Gastroesophageal sphincter (tissue), 4 donors: ENCODE measurements around the gene EFNB2. TPM values are rescaled to one million over a fixed set of nuclear protein-coding genes. Genes with fewer than 3 reads are reported as not detected.

Experiments used
- ATAC-seq: fragments of 150-250 bp; one replicate; pipeline ENCODE4 v1.9.1; 2016; ENCODE audit warnings: mild to moderate bottlenecking, moderate library complexity
- H3K27ac ChIP-seq, 4 donors: fragments of 200-600 bp; sonication (generic) in 3 of 4; 1 replicate in 3 of 4; 2 replicates in 1 of 4; pipeline ENCODE4 v1.5.1; 2016 to 2019
- H3K27me3 ChIP-seq: fragments of 200-600 bp; sonication (generic); one replicate; pipeline ENCODE4 v1.5.1; 2019
- H3K36me3 ChIP-seq, 2 donors: fragments of 200-600 bp; sonication (generic); one replicate each; pipeline ENCODE4 v1.5.1; 2019; ENCODE audit warnings: control low read depth in 1 of 2
- H3K4me1 ChIP-seq, 3 donors: fragments of 200-600 bp; sonication (generic); 1 replicate in 2 of 3; 2 replicates in 1 of 3; pipeline ENCODE4 v1.5.1; 2016 to 2019; ENCODE audit warnings: control low read depth in 2 of 3
- H3K4me3 ChIP-seq, 2 donors: fragments of 200-600 bp; sonication (generic); one replicate each; pipeline ENCODE4 v1.5.1; 2019; ENCODE audit warnings: mild to moderate bottlenecking in 1 of 2, moderate library complexity in 1 of 2
- H3K9me3 ChIP-seq, 3 donors: fragments of 200-600 bp; sonication (generic); one replicate each; pipeline ENCODE4 v1.5.1; 2017 to 2019; ENCODE audit warnings: control low read depth in 2 of 3
- EP300 ChIP-seq: sonication (generic); formaldehyde crosslinking; IDR thresholded peaks from one replicate; pipeline ENCODE4 v1.6.1; 2017; ENCODE audit warnings: antibody characterized with exemption, mild to moderate bottlenecking
- POLR2A ChIP-seq, 2 donors: fragments of 450-650 bp; IDR thresholded peaks; one replicate each; pipeline ENCODE4 v1.6.1; 2017; ENCODE audit warnings: antibody characterized with exemption in 2 of 2, mild to moderate bottlenecking in 2 of 2, moderate library complexity in 1 of 2
- POLR2AphosphoS5 ChIP-seq: sonication (generic); formaldehyde crosslinking; IDR thresholded peaks from one replicate; pipeline ENCODE4 v1.6.1; 2017; ENCODE audit warnings: antibody characterized with exemption
- WGBS, 2 donors: methylation state at CpG; one replicate each; pipeline ENCODE4 v1.1.5; 2018; ENCODE audit warnings: low coverage in 1 of 2; 5-methylcytosine and 5-hydroxymethylcytosine counted together
- total RNA-seq, 4 donors: library from RNA; depleted of rRNA; stranded (reverse); fragments of >200 nt; gene quantifications; one replicate each; pipeline ENCODE4 v1.1.0, GENCODE V29; 2016
- TF ChIP-seq, protein P1 (sequence below), 4 experiments: fragments of 200-600 bp in 2 of 4; fragments of 450-650 bp in 2 of 4; sonication (generic) in 1 of 4; IDR thresholded peaks; one replicate each; pipeline ENCODE4 v1.5.1; 2017 to 2019; ENCODE audit warnings: antibody characterized with exemption in 4 of 4, mild to moderate bottlenecking in 2 of 4, moderate library complexity in 2 of 4

The EFNB2 gene
- total RNA-seq, 4 donors from 2014 or later = 13.7 to 39.7 (median 20.5) TPM

- H3K4me1 ChIP-seq = peaks cover 0 to 63% (median 5%) of the 10 kb centered on the region in 3 donors
- H3K27me3 ChIP-seq = no peaks in the 10 kb centered on the region
- ATAC-seq = no peak
- no peak overlapping the region for H3K4me3 ChIP-seq
- no peak overlapping the region for H3K27ac ChIP-seq
- 74 to 81% methylated on average over 8 of the region's 9 CpGs for WGBS, 2 donors
- H3K9me3 ChIP-seq = no peaks in the 10 kb centered on the region
- TF ChIP-seq EP300 (no peak), POLR2AphosphoS5 (no peak), POLR2A (IDR thresholded peaks at IDR 0.05) (no peak)
- TF ChIP-seq, protein P1, sequence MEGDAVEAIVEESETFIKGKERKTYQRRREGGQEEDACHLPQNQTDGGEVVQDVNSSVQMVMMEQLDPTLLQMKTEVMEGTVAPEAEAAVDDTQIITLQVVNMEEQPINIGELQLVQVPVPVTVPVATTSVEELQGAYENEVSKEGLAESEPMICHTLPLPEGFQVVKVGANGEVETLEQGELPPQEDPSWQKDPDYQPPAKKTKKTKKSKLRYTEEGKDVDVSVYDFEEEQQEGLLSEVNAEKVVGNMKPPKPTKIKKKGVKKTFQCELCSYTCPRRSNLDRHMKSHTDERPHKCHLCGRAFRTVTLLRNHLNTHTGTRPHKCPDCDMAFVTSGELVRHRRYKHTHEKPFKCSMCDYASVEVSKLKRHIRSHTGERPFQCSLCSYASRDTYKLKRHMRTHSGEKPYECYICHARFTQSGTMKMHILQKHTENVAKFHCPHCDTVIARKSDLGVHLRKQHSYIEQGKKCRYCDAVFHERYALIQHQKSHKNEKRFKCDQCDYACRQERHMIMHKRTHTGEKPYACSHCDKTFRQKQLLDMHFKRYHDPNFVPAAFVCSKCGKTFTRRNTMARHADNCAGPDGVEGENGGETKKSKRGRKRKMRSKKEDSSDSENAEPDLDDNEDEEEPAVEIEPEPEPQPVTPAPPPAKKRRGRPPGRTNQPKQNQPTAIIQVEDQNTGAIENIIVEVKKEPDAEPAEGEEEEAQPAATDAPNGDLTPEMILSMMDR (IDR thresholded peaks at IDR 0.05) = no peak
- no peaks in the 10 kb centered on the region for H3K36me3 ChIP-seq
These were observed 31.6 kb downstream of the EFNB2 start for GRCh38 chr13:106503730-106504453.

GRCh38 chr13:106503272-106503671, 32.2 kb downstream of the EFNB2 start:
- Histone ChIP-seq H3K27ac (no peak overlapping the region), H3K4me1 (peaks cover 0 to 65% (median 8%) of the 10 kb centered on the region in 3 donors), H3K36me3 (no peaks in the 10 kb centered on the region), H3K4me3 (no peak overlapping the region), H3K9me3 (no peaks in the 10 kb centered on the region), H3K27me3 (no peaks in the 10 kb centered on the region)
- ATAC-seq = no peak
- TF ChIP-seq POLR2A (IDR thresholded peaks at IDR 0.05) (no peak), EP300 (no peak), POLR2AphosphoS5 (no peak)
- TF ChIP-seq, protein P1 (IDR thresholded peaks at IDR 0.05) = no peak
- WGBS, 2 donors = 65 to 86% methylated on average over 5 of the region's 5 CpGs

GRCh38 chr13:106500445-106500844, 35.0 kb downstream of the EFNB2 start:
- Histone ChIP-seq H3K4me1 (peaks cover 6 to 65% (median 20%) of the 10 kb centered on the region in 3 donors), H3K9me3 (no peaks in the 10 kb centered on the region), H3K27me3 (no peaks in the 10 kb centered on the region), H3K27ac (no peak overlapping the region), H3K4me3 (no peak overlapping the region), H3K36me3 (no peaks in the 10 kb centered on the region)
- TF ChIP-seq POLR2AphosphoS5 = no peak
- TF ChIP-seq EP300 = no peak
- TF ChIP-seq, protein P1 (IDR thresholded peaks at IDR 0.05) = no peak
- TF ChIP-seq POLR2A (IDR thresholded peaks at IDR 0.05) = no peak
- no peak for ATAC-seq
- WGBS, 2 donors = 82 to 88% methylated on average over 6 of the region's 6 CpGs

GRCh38 chr13:106499896-106500295, 35.6 kb downstream of the EFNB2 start:
- no peak for TF ChIP-seq POLR2AphosphoS5
- TF ChIP-seq EP300 = no peak
- TF ChIP-seq POLR2A (IDR thresholded peaks at IDR 0.05) = no peak
- TF ChIP-seq, protein P1 (IDR thresholded peaks at IDR 0.05) = no peak
- Histone ChIP-seq H3K4me3 (no peak overlapping the region), H3K27ac (peak overlapping the region in 2 of 4 donors; percentile 75), H3K27me3 (no peaks in the 10 kb centered on the region), H3K9me3 (no peaks in the 10 kb centered on the region), H3K36me3 (no peaks in the 10 kb centered on the region), H3K4me1 (peaks cover 6 to 60% (median 18%) of the 10 kb centered on the region in 3 donors)
- 68 to 71% methylated on average over 4 of the region's 4 CpGs for WGBS, 2 donors
- no peak for ATAC-seq

DNA sequence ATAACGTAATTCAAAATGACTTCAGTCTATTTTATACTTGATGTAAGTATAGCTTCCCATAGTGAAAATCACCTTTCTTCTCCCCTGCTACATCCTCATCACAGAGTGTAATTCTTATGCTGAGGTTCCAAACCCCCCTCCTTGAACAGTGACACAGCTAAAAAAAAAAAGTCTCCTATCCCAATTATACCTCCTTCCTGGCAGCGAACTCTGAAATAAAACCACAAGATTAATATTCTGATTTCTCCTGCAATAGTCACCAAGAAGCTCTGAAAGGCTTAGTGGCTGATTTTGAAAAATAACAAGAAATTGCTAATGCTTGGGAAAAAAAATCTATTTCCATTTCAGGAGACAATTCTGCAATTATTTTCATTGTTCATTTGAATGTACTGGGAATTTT, 36.3 kb downstream of the EFNB2 start:
- peaks cover 0 to 4% of the 10 kb centered on the region in 2 donors for H3K36me3 ChIP-seq
- H3K9me3 ChIP-seq = no peaks in the 10 kb centered on the region
- WGBS, 2 donors = 44 to 45% methylated on average over 2 of the region's 2 CpGs
- TF ChIP-seq, protein P1 (IDR thresholded peaks at IDR 0.05) = no peak
- TF ChIP-seq POLR2AphosphoS5 (no peak), POLR2A (IDR thresholded peaks at IDR 0.05) (no peak)
- H3K27me3 ChIP-seq = no peaks in the 10 kb centered on the region
- H3K27ac ChIP-seq = peak overlapping the region; percentile 28 to 75 (median 62)
- no peak for ATAC-seq
- no peak overlapping the region for H3K4me3 ChIP-seq
- H3K4me1 ChIP-seq = peaks cover 6 to 59% (median 18%) of the 10 kb centered on the region in 3 donors
